ENCODE results near the gene SYNGR1.

SYNGR1 gene

GRCh38 chr22:39429186-39429585 lies 79.4 kb downstream of the SYNGR1 start:
- no peak for DNase-seq (ENCODE audit: low read depth in 4 of 4, low spot score in 1 of 4)

GRCh38 chr22:39429916-39430575 lies 80.3 kb downstream of the SYNGR1 start:
- DNase-seq (ENCODE audit: low read depth in 4 of 4, low spot score in 1 of 4) = no peak

- DNase-seq (ENCODE audit: low read depth in 4 of 4, low spot score in 1 of 4) = no peak
Measured at GRCh38 chr22:39430576-39431150, 80.9 kb downstream of the SYNGR1 start.

- DNase-seq (ENCODE audit: low read depth in 4 of 4, low spot score in 1 of 4) = no peak
Measured at GRCh38 chr22:39431216-39431801, 81.5 kb downstream of the SYNGR1 start.

- no peak for DNase-seq (ENCODE audit: low read depth in 4 of 4, low spot score in 1 of 4)
Measured at GRCh38 chr22:39431821-39432251, 82.0 kb downstream of the SYNGR1 start.

- no peak for DNase-seq (ENCODE audit: low read depth in 4 of 4, low spot score in 1 of 4)
Measured at GRCh38 chr22:39432361-39432811, 82.6 kb downstream of the SYNGR1 start.

GRCh38 chr22:39433476-39434242 lies 83.9 kb downstream of the SYNGR1 start:
- DNase-seq (ENCODE audit: low read depth in 4 of 4, low spot score in 1 of 4) = no peak

GRCh38 chr22:39434243-39434653 lies 84.5 kb downstream of the SYNGR1 start:
- no peak for DNase-seq (ENCODE audit: low read depth in 4 of 4, low spot score in 1 of 4)

- no peak for DNase-seq (ENCODE audit: low read depth in 4 of 4, low spot score in 1 of 4)
Measured at GRCh38 chr22:39434721-39435120, 84.9 kb downstream of the SYNGR1 start.

Measured in stimulated activated CD4-positive, alpha-beta T cell treated with anti-CD3 and anti-CD28 coated beads, Interleukin-1b, Interleukin-23, amount 100 ng/mL, for 24 hours (primary cell).